A172 (cell line): Measurements from ENCODE around the gene ABHD17C. TPM values are rescaled to one million over a fixed set of nuclear protein-coding genes. Genes with fewer than 3 reads are reported as not detected.

Experiments used
- DNase-seq: peaks from one replicate; pipeline ENCODE4 v3.0.0-alpha.2; 2015; ENCODE audit warnings: low spot score
- total RNA-seq: library from RNA; depleted of rRNA; stranded (reverse); fragments of >200 nt; shearing (Covaris generic); gene quantifications from 2 replicates; pipeline ENCODE4 v1.2.3, GENCODE V29; 2014; rRNA removed

The ABHD17C gene
- total RNA-seq, 1 experiment from 2014 or later, result 5.8 TPM

- DNase-seq, result no peak
Observed at GRCh38 chr15:80787316-80787715, 92.2 kb downstream of the ABHD17C start.

- DNase-seq, result no peak
Observed at GRCh38 chr15:80788536-80788935, 93.4 kb downstream of the ABHD17C start.

DNA sequence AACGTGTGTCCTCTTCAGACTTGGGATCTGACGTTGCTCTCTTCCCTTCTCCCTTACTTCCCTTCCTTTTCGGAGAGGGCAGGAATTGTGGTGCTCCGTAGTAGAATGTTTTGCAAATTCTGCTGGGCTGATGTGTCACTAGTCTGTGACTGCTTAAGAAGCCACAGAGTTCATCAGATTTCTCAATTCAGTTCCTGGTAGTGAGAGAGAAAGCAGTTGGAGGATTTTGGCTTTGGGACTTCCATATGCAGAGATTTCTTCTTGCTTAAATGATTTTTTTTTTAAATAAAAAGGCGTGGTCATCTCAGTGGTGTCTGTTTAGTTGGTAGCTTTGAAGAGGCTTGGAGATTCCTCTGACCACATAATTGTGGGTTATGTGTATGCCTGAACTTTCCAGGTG is 94.2 kb downstream of the ABHD17C start:
- no peak for DNase-seq

GRCh38 chr15:80789796-80790195 is 94.7 kb downstream of the ABHD17C start:
- no peak for DNase-seq

DNA sequence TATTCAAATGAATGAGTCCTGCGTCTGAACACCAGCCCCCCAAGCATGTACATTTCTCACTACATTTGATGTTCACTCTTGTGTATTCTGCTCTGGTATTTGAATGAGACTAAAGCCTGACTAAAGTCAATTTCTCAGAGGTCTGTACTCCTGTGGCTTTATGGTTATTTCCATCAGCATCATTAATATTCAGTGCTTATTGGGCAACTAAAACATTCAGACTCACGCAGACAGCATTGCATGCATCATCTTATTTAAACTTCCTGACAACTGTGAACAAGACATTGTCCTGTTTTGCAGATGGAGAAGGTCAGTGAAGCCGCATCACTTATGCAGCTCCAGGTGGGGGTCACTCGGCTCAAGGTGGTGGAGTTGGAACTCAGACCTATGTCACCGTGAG is 95.1 kb downstream of the ABHD17C start:
- no peak for DNase-seq

GRCh38 chr15:80791004-80791403 is 95.9 kb downstream of the ABHD17C start:
- DNase-seq, result no peak

DNA sequence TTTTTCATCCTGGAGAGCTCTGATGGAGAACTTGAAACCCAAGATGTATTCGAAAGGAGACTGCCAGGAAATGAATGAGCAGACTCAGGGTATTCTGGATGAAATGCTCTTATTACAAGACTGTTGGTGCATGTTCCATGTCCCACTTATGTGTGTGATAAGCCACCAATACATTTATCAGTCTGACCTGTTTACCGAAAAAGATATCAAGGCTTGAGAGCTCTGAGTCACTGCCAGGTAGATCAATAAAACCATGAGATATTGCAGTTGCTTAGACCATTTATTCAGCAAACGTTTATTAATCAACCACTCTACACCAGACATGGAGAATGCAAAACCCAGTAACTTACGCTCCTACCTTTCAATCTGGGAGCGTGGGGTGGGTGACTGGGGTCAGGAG is 101.3 kb downstream of the ABHD17C start:
- DNase-seq, result no peak

- DNase-seq, result no peak
Observed at GRCh38 chr15:80798911-80799310, 103.8 kb downstream of the ABHD17C start.

DNA sequence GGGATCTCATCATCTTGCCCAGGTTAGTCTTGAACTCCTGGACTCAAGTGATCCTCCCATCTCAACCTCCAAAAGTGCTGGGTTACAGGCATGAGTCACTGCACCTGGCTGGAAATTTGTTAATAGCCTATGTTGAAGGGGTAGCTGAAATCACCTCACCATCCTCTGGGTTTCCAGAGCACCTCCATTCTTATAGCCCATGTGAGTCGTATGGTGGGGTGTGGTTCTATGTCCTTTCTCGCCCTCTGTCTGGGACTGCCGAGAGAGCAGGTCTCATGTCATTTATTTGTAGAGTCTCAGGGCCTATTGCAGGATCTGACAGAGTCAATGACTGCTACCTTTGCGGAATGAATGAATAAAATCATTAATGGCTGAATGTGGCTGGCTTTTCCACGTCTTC is 105.0 kb downstream of the ABHD17C start:
- DNase-seq, result no peak

DNA sequence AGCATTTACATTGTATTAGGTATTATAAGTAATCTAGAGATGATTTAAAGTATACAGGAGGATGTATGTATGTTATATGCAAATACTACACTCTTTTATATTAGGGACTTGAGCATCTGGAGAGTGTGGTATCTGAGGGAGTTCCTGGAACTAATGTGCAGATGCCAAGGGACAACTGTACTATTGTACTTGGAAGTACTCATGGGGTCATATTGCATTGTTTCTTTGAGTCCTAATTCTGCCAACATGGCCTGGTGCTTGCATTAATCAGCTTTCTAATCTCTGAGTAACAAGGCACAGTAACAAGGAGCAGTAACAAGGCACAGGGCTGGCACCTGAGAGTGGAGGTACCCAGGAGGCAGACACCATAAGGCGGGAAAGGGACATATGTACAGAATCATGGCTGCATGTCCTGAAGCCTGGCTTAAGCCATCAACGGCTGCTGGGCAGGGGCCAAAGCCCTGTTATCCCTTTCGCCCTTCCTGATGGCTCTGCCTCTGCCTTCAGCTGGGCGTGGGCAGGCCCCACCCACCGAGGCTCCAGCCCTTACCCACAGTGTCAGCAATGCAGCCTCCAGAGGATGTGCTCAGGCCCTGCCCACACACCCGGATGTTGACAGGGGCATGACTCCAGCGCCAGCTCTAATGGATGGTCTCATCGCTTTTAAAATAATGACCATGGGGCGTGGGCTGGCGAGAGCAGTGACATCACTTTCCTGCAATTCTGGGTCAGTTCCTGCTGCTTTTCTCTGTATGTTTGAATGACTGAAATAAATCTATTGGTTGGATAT is 107.0 kb downstream of the ABHD17C start:
- peak; percentile 80 for DNase-seq

- no peak for DNase-seq
Observed at GRCh38 chr15:80803580-80804525, 108.7 kb downstream of the ABHD17C start.

- DNase-seq, result no peak
Observed at GRCh38 chr15:80804970-80805495, 109.9 kb downstream of the ABHD17C start.

Other genes with a start within 250 kb of the ABHD17C start
- gene CEMIP, start 84.1 kb downstream of the ABHD17C start, total RNA-seq, result 7.3 and 18.1 TPM in 2 replicates